ENCODE measurements around the gene SAP30BP. TPM values are rescaled to one million over a fixed set of nuclear protein-coding genes. Genes with fewer than 3 reads are reported as not detected.
A peak's percentile ranks its signal among the peaks of the same experiment; 100 is the strongest.

The SAP30BP gene
- total RNA-seq (2021) = 82.6 and 89.7 TPM in 2 replicates
- long read RNA-seq, transcript SAP30BP-225 (11 exons, 2,722 nt) = major isoform, 339 of 390 reads
- long read RNA-seq, transcript SAP30BP-202 (10 exons, 2,439 nt) = minor isoform, 6 of 390 reads
- long read RNA-seq, partial matches to known transcripts = 6 of 390 reads
- long read RNA-seq, other reads (novel, unspliced or antisense) = 33 of 390 reads

- Histone ChIP-seq H2AFZ (ENCODE audit: low read length) (no peak within 1 kb of the TSS), H4K5ac (ENCODE audit: insufficient read length, low read depth, low read length) (peak within 1 kb of the TSS; percentile 95), H3K4me1 (ENCODE audit: insufficient read depth, low read length) (no peaks in the 10 kb centered on the region), H4K20me1 (ENCODE audit: control insufficient read depth, insufficient read depth, insufficient read length) (no peaks in the 10 kb centered on the region), H3K4ac (ENCODE audit: low read depth, low read length) (no peak within 1 kb of the TSS; the same call in 1 of the 2 replicates), H3K23me2 (ENCODE audit: insufficient read length, low read depth, low read length, poor library complexity, severe bottlenecking) (peaks cover 4% of the 10 kb centered on the region), H3K27me3 (ENCODE audit: insufficient read depth, low read length) (no peaks in the 10 kb centered on the region), H4K91ac (ENCODE audit: insufficient read length, low read depth, low read length) (peak within 1 kb of the TSS; percentile 82), H3K4me2 (ENCODE audit: insufficient read depth, insufficient read length, low read length) (peak within 1 kb of the TSS; percentile 94), H2BK120ac (ENCODE audit: low read depth, low read length, poor library complexity, severe bottlenecking) (peak within 1 kb of the TSS; percentile 95), H3K14ac (ENCODE audit: insufficient read depth, low read length) (peak within 1 kb of the TSS; percentile 95), H3T11ph (ENCODE audit: low read length) (no peak within 1 kb of the TSS), H3K23ac (ENCODE audit: insufficient read length, low read depth, low read length) (peak within 1 kb of the TSS; percentile 73), H2BK15ac (ENCODE audit: low read depth, low read length) (no peak within 1 kb of the TSS), H3K18ac (ENCODE audit: insufficient read length, low read depth, low read length) (peak within 1 kb of the TSS; percentile 97), H3K9me3 (ENCODE audit: control insufficient read depth, low read depth, low read length) (no peaks in the 10 kb centered on the region), H2BK20ac (ENCODE audit: low read depth, low read length, poor library complexity, severe bottlenecking) (no peak within 1 kb of the TSS), H4K8ac (replicated peaks; ENCODE audit: insufficient read length, low read depth, low read length) (no peak within 1 kb of the TSS), H3K79me2 (ENCODE audit: insufficient read depth, low read length) (peaks cover 17% of the 10 kb centered on the region; the same call in 1 of the 2 replicates), H2BK5ac (ENCODE audit: insufficient read length, low read length) (peak within 1 kb of the TSS; percentile 85), H2AK5ac (ENCODE audit: insufficient read length, low read length) (no peak within 1 kb of the TSS), H3K9ac (ENCODE audit: extremely low read depth, insufficient read length, low read length) (peak within 1 kb of the TSS; percentile 99), H3K56ac (ENCODE audit: insufficient read length, low read depth, low read length) (peak within 1 kb of the TSS; percentile 9), H3K27ac (ENCODE audit: insufficient read length, low read depth, low read length) (no peak within 1 kb of the TSS), H3K79me1 (ENCODE audit: insufficient read depth, low read depth, low read length, poor library complexity, severe bottlenecking) (peaks cover 3% of the 10 kb centered on the region), H2BK12ac (ENCODE audit: insufficient read length, low read depth, low read length) (peak within 1 kb of the TSS; percentile 56)
- Mint-ChIP-seq H3K4me3 (peak within 1 kb of the TSS in 1 of 2 experiments; percentile 74; a peak in 2 of 5 replicates), H3K4me1 (peaks cover 8 to 9% of the 10 kb centered on the region in 2 experiments), H3K27ac (no peak within 1 kb of the TSS; a peak in 1 of 7 replicates), H3K36me3 (ENCODE audit: insufficient read depth in 1 of 3, low read depth in 3 of 3) (peaks cover 16 to 47% (median 47%) of the 10 kb centered on the region in 3 experiments; a peak in 6 of 7 replicates), H3K9me3 (no peaks in the 10 kb centered on the region), H3K27me3 (ENCODE audit: low read depth) (no peaks in the 10 kb centered on the region)
- peak; percentile 99 for DNase-seq
- TF ChIP-seq CTCF (conservative IDR thresholded peaks at IDR 0.05) = no peak
- WGBS (ENCODE audit: extremely low coverage, insufficient read length, low lambda C conversion rate) = no CpG with 5 or more reads among the region's 55 CpGs
Measured at GRCh38 chr17:75666959-75667790, at the start of gene SAP30BP, which contains the start of gene RECQL5. Gene SAP30BP, plus strand, starts transcription at chr17:75667338. Its CDS starts 35 bp downstream, at chr17:75667373. Gene RECQL5, minus strand, starts transcription at chr17:75667154. Its CDS starts 597 bp downstream, at chr17:75666557.

Data from H9 (cell line).